Fibroblast of lung (primary cell): ENCODE results near the gene MOBP. TPM values are rescaled to one million over a fixed set of nuclear protein-coding genes. Genes with fewer than 3 reads are reported as not detected.
A peak's percentile ranks its signal among the peaks of the same experiment; 100 is the strongest.

ENCODE experiments used
- DNase-seq, 2 donors: peaks; one replicate each; pipeline versions ENCODE4 v3.0.0 to v3.0.0-alpha.2; 2010; ENCODE audit warnings: low read depth in 2 of 2
- H2AFZ ChIP-seq: 2 replicates; pipeline ENCODE4 v1.5.1; 2012; ENCODE audit warnings: low read length, control low read depth, inconsistent platforms
- H3K27ac ChIP-seq: 2 replicates; pipeline ENCODE4 v1.5.1; 2011; ENCODE audit warnings: low read length, control low read depth; ENCODE audit not compliant: insufficient read depth
- H3K27me3 ChIP-seq: 2 replicates; pipeline ENCODE4 v1.5.1; 2011; ENCODE audit warnings: mild to moderate bottlenecking, low read length; ENCODE audit not compliant: control insufficient read depth, insufficient read depth
- H3K36me3 ChIP-seq: 2 replicates; pipeline ENCODE4 v1.5.1; 2011; ENCODE audit warnings: low read length; ENCODE audit not compliant: control insufficient read depth, insufficient read depth
- H3K4me1 ChIP-seq: 2 replicates; pipeline ENCODE4 v1.5.1; 2011; ENCODE audit warnings: low read length; ENCODE audit not compliant: control insufficient read depth, insufficient read depth; ENCODE audit errors: extremely low read depth
- H3K4me2 ChIP-seq: 2 replicates; pipeline ENCODE4 v1.5.1; 2011; ENCODE audit warnings: low read length, control low read depth; ENCODE audit not compliant: insufficient read depth; ENCODE audit errors: extremely low read depth
- H3K4me3 ChIP-seq, 4 experiments: fragments of 200-600 bp in 1 of 4; sonication (generic) in 1 of 4; replicated peaks in 1 of 4; 2 replicates each; pipeline ENCODE4 v1.5.1; 2011 to 2016; ENCODE audit warnings: low read length in 4 of 4, low read depth in 3 of 4, mild to moderate bottlenecking in 3 of 4, control low read depth in 2 of 4, inconsistent platforms in 1 of 4, mixed read lengths in 1 of 4; ENCODE audit not compliant: insufficient read depth in 1 of 4; ENCODE audit errors: control extremely low read depth in 1 of 4
- H3K79me2 ChIP-seq: 2 replicates; pipeline ENCODE4 v1.5.1; 2012; ENCODE audit warnings: mild to moderate bottlenecking, low read length, inconsistent platforms; ENCODE audit not compliant: control insufficient read depth, insufficient read depth
- H3K9ac ChIP-seq: 2 replicates; pipeline ENCODE4 v1.5.1; 2011; ENCODE audit warnings: mild to moderate bottlenecking, low read length, control low read depth; ENCODE audit not compliant: insufficient read depth
- H3K9me3 ChIP-seq: 2 replicates; pipeline ENCODE4 v1.5.1; 2012; ENCODE audit warnings: low read depth, low read length; ENCODE audit not compliant: control insufficient read depth, insufficient read depth
- H4K20me1 ChIP-seq: 2 replicates; pipeline ENCODE4 v1.5.1; 2011; ENCODE audit warnings: low read length; ENCODE audit not compliant: control insufficient read depth, insufficient read depth; ENCODE audit errors: extremely low read depth
- CTCF ChIP-seq, 2 donors: IDR thresholded peaks in 1 of 2; conservative IDR thresholded peaks in 1 of 2; 1 replicate in 1 of 2; 2 replicates in 1 of 2; pipeline ENCODE4 v1.5.1; 2011 to 2012; ENCODE audit warnings: low read length in 2 of 2, control low read depth in 1 of 2, inconsistent platforms in 1 of 2, low read depth in 1 of 2, mild to moderate bottlenecking in 1 of 2
- EZH2 ChIP-seq: IDR thresholded peaks from 2 replicates; pipeline ENCODE4 v1.5.1; 2012; ENCODE audit warnings: low read length, control low read depth, mild to moderate bottlenecking; ENCODE audit errors: missing control alignments
- polyA plus RNA-seq, 2 donors: library from polyadenylated mRNA; depleted of rRNA in 1 of 2; stranded (reverse) in 1 of 2; unstranded in 1 of 2; fragments of >200 nt; gene quantifications; 2 replicates each; pipeline ENCODE4 v1.2.1, GENCODE V29; 2011 to 2012; ENCODE audit warnings: missing spikeins in 1 of 2
- total RNA-seq: library from RNA; depleted of rRNA; stranded (reverse); fragments of >200 nt; gene quantifications from 2 replicates; pipeline ENCODE4 v1.2.1, GENCODE V29; 2014

MOBP gene
- total and polyA plus RNA-seq, 2 donors (not counting 1 experiment from before 2014, with no cell fraction given): not detected

DNA sequence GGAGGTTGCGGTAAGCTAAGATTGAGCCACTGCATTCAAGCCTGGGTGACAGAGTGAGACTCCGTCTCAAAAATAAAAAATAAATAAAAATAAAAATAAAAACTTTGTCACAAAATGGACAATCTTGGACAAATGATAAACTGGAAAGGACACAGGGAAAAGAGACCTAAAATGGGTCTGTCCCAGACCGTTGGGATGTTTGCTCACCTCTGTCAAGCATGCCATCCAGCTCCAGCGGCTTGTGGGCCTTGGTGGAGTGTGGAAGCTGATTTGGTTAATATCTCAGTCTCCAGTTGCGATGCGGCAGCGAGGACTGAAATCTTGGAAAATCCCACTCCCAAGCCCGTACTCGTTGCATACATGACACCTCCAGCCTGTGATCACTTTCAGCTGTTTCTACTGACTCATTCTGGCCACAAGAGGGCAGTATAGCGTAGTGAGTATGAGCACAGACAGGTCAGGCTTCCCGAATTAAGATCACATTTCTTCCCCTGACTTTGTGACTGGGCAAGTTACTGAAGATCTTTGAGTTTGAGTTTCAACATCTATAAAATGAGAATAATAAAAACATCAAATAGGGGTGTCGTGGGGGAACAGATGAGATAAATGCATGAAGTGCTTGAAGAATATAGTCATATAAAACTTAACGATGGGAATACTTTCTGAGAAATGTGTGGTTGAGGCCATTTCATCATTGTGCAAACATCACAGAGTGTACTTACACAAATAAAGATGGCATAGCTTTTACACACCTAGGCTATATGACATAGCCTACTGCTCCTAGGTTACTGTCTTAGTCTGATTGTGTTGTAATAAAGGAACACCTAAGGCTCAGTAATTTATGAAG lies 19.6 kb upstream of the MOBP start:
- H3K79me2 ChIP-seq: no peaks in the 10 kb centered on the region
- no peak overlapping the region for H2AFZ ChIP-seq
- H3K4me3 ChIP-seq: no peak overlapping the region
- no peaks in the 10 kb centered on the region for H3K27me3 ChIP-seq
- TF ChIP-seq CTCF (conservative IDR thresholded peaks at IDR 0.05 in 1 of 2, IDR thresholded peaks at IDR 0.05 in 1 of 2; ENCODE audit: low read depth in 1 of 2, low read length in 2 of 2): peak; percentile 93
- no peak for TF ChIP-seq EZH2
- H3K36me3 ChIP-seq: no peaks in the 10 kb centered on the region
- peak overlapping the region; percentile 52 for H3K4me2 ChIP-seq
- peak; percentile 69 to 87 for DNase-seq
- no peak overlapping the region for H3K9ac ChIP-seq
- H3K9me3 ChIP-seq: no peaks in the 10 kb centered on the region
- H4K20me1 ChIP-seq: no peaks in the 10 kb centered on the region
- no peak overlapping the region for H3K27ac ChIP-seq
- no peaks in the 10 kb centered on the region for H3K4me1 ChIP-seq

GRCh38 chr3:39448506-39449233 lies 18.8 kb upstream of the MOBP start:
- TF ChIP-seq EZH2 (no peak), CTCF (conservative IDR thresholded peaks at IDR 0.05 in 1 of 2, IDR thresholded peaks at IDR 0.05 in 1 of 2; ENCODE audit: low read depth in 1 of 2, low read length in 2 of 2) (no peak)
- H3K27ac ChIP-seq: no peak overlapping the region
- no peaks in the 10 kb centered on the region for H3K4me1 ChIP-seq
- no peaks in the 10 kb centered on the region for H3K9me3 ChIP-seq
- no peak overlapping the region for H3K4me2 ChIP-seq
- no peak overlapping the region for H2AFZ ChIP-seq
- no peaks in the 10 kb centered on the region for H3K79me2 ChIP-seq
- no peaks in the 10 kb centered on the region for H3K36me3 ChIP-seq
- no peak overlapping the region for H3K9ac ChIP-seq
- H3K27me3 ChIP-seq: no peaks in the 10 kb centered on the region
- H4K20me1 ChIP-seq: no peaks in the 10 kb centered on the region
- no peak for DNase-seq
- H3K4me3 ChIP-seq: no peak overlapping the region

- no peak for TF ChIP-seq CTCF (conservative IDR thresholded peaks at IDR 0.05 in 1 of 2, IDR thresholded peaks at IDR 0.05 in 1 of 2; ENCODE audit: low read depth in 1 of 2, low read length in 2 of 2)
- no peak for TF ChIP-seq EZH2
- Histone ChIP-seq H3K9ac (no peak overlapping the region), H3K79me2 (no peaks in the 10 kb centered on the region), H3K27me3 (no peaks in the 10 kb centered on the region), H3K9me3 (no peaks in the 10 kb centered on the region), H2AFZ (no peak overlapping the region), H3K4me3 (no peak overlapping the region), H3K4me1 (no peaks in the 10 kb centered on the region), H3K36me3 (no peaks in the 10 kb centered on the region), H4K20me1 (no peaks in the 10 kb centered on the region), H3K27ac (no peak overlapping the region), H3K4me2 (no peak overlapping the region)
- DNase-seq: no peak
Observed at GRCh38 chr3:39449796-39450195, 17.7 kb upstream of the MOBP start.
